PC-9 (cell line): ENCODE measurements around the gene FBXW7.

Experiments used
- CTCF ChIP-seq: fragments of 200-600 bp; sonication (generic); conservative IDR thresholded peaks from 2 replicates; pipeline ENCODE4 v1.6.1; 2017; ENCODE audit warnings: mixed run types, antibody characterized with exemption, mild to moderate bottlenecking, moderate library complexity
- EZH2 ChIP-seq: fragments of 200-600 bp; sonication (generic); IDR thresholded peaks from 2 replicates; pipeline ENCODE4 v1.8.0; 2017; ENCODE audit warnings: antibody characterized with exemption, low read depth

GRCh38 chr4:152279234-152279566 is 256.7 kb downstream of the FBXW7 start:
- TF ChIP-seq CTCF (no peak), EZH2 (no peak)
